ENCODE data around the gene NOTCH1.

The NOTCH1 gene

GRCh38 chr9:136476369-136477150, 69.3 kb downstream of the NOTCH1 start:
- Histone ChIP-seq H3K4me1 (ENCODE audit: control insufficient read depth, insufficient read depth, low read length) (peaks cover 2% of the 10 kb centered on the region), H3K36me3 (ENCODE audit: control insufficient read depth, insufficient read depth, low read length) (peaks cover 39% of the 10 kb centered on the region), H3K27ac (ENCODE audit: low read depth, low read length) (no peak overlapping the region), H3K27me3 (ENCODE audit: control insufficient read depth, insufficient read depth, low read length) (no peaks in the 10 kb centered on the region), H3K4me3 (ENCODE audit: low read length) (no peak overlapping the region), H3K9ac (ENCODE audit: low read length) (no peak overlapping the region)

DNA sequence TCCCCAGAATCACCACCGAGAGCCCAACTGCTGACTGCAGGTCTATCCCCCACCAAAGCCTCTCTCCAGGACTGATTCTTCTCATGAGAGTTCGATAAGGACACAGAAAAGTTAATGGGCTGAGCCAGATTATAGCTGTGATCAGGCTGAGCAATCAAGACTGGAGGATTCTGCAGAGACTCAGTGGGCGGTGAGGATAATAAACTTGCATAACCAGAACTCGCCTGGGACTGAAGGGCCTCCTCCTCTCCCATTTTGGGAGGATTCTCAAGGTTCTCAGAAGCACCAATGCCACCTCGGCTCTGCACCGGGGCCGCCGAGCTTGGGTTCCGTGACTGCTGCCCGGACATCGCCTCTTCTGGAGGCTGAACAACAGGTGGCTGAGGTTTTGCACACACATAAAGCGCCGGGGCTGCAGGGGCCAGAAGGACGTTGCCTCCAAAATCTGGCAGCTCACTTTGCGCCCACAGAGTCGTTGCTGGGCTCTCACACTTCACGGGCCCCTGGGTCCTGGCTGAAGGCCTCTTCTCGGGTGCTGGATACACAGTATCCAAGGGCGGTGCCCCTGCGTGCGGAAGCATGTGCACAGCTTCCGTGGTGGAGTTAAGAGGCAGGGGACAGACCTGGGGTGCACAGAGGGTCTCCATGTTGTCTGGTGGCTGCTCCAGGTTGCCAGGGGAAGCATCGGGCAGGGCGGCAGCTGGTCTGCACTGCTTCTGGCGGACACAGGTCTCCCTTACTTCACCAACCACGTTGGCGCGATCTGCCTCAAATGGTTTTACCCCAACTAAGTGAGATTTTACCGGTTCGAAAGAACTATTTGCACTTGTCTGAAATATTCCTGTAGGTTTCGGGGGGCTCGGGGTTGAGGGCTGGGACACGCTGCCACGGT, 70.6 kb downstream of the NOTCH1 start:
- Histone ChIP-seq H3K27ac (ENCODE audit: low read depth, low read length) (no peak overlapping the region), H3K4me3 (ENCODE audit: low read length) (no peak overlapping the region), H3K27me3 (ENCODE audit: control insufficient read depth, insufficient read depth, low read length) (no peaks in the 10 kb centered on the region), H3K9ac (ENCODE audit: low read length) (no peak overlapping the region), H3K36me3 (ENCODE audit: control insufficient read depth, insufficient read depth, low read length) (peaks cover 47% of the 10 kb centered on the region), H3K4me1 (ENCODE audit: control insufficient read depth, insufficient read depth, low read length) (no peaks in the 10 kb centered on the region)

DNA sequence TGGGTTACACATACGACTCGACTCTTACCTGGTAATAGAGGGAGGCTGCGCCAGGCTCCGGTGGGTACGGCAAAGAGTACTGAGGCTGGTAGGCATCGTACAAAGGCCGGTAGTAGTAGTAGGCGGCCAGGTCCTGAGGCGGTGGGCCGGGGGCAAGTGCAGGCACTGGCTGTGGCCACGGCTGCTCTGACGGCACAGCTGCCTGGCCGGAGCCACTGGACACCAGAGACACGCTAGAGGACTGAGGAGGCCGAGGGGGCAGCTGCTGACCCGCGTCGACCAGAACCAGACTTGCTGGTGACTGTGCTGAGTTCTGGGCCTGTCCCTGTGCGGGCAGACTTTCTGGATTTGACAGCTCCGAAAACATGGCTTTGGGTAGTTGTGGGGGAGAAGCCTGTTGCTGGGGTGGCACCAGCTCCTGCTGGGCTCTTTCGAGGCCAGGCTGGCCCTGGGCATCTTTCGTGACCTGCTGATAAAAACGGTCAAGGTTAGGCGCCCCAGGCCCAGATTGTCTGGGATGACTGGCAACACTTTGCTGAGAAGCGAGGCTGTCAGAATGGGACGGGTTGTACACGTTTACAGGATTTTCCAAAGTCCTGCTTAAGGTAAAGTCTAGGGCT, 71.7 kb downstream of the NOTCH1 start:
- Histone ChIP-seq H3K4me1 (ENCODE audit: control insufficient read depth, insufficient read depth, low read length) (no peaks in the 10 kb centered on the region), H3K4me3 (ENCODE audit: low read length) (no peak overlapping the region), H3K9ac (ENCODE audit: low read length) (no peak overlapping the region), H3K27ac (ENCODE audit: low read depth, low read length) (no peak overlapping the region), H3K27me3 (ENCODE audit: control insufficient read depth, insufficient read depth, low read length) (no peaks in the 10 kb centered on the region), H3K36me3 (ENCODE audit: control insufficient read depth, insufficient read depth, low read length) (peaks cover 52% of the 10 kb centered on the region)

GRCh38 chr9:136473354-136473721, 72.5 kb downstream of the NOTCH1 start:
- no peaks in the 10 kb centered on the region for H3K4me1 ChIP-seq (ENCODE audit: control insufficient read depth, insufficient read depth, low read length)
- no peak overlapping the region for H3K9ac ChIP-seq (ENCODE audit: low read length)
- peaks cover 53% of the 10 kb centered on the region for H3K36me3 ChIP-seq (ENCODE audit: control insufficient read depth, insufficient read depth, low read length)
- H3K27ac ChIP-seq (ENCODE audit: low read depth, low read length): no peak overlapping the region
- H3K4me3 ChIP-seq (ENCODE audit: low read length): no peak overlapping the region
- no peaks in the 10 kb centered on the region for H3K27me3 ChIP-seq (ENCODE audit: control insufficient read depth, insufficient read depth, low read length)

GRCh38 chr9:136472640-136473353, 73.1 kb downstream of the NOTCH1 start:
- Histone ChIP-seq H3K4me3 (ENCODE audit: low read length) (no peak overlapping the region), H3K4me1 (ENCODE audit: control insufficient read depth, insufficient read depth, low read length) (no peaks in the 10 kb centered on the region), H3K27me3 (ENCODE audit: control insufficient read depth, insufficient read depth, low read length) (no peaks in the 10 kb centered on the region), H3K36me3 (ENCODE audit: control insufficient read depth, insufficient read depth, low read length) (peaks cover 55% of the 10 kb centered on the region), H3K9ac (ENCODE audit: low read length) (no peak overlapping the region), H3K27ac (ENCODE audit: low read depth, low read length) (no peak overlapping the region)

- H3K4me3 ChIP-seq (ENCODE audit: low read length): no peak overlapping the region
- no peaks in the 10 kb centered on the region for H3K4me1 ChIP-seq (ENCODE audit: control insufficient read depth, insufficient read depth, low read length)
- H3K27me3 ChIP-seq (ENCODE audit: control insufficient read depth, insufficient read depth, low read length): no peaks in the 10 kb centered on the region
- peaks cover 50% of the 10 kb centered on the region for H3K36me3 ChIP-seq (ENCODE audit: control insufficient read depth, insufficient read depth, low read length)
- no peak overlapping the region for H3K27ac ChIP-seq (ENCODE audit: low read depth, low read length)
- no peak overlapping the region for H3K9ac ChIP-seq (ENCODE audit: low read length)
These were observed 73.9 kb downstream of the NOTCH1 start for GRCh38 chr9:136471802-136472487.

- H3K9ac ChIP-seq (ENCODE audit: low read length): no peak overlapping the region
- H3K4me3 ChIP-seq (ENCODE audit: low read length): no peak overlapping the region
- H3K27ac ChIP-seq (ENCODE audit: low read depth, low read length): no peak overlapping the region
- H3K36me3 ChIP-seq (ENCODE audit: control insufficient read depth, insufficient read depth, low read length): peaks cover 47% of the 10 kb centered on the region
- H3K4me1 ChIP-seq (ENCODE audit: control insufficient read depth, insufficient read depth, low read length): no peaks in the 10 kb centered on the region
- H3K27me3 ChIP-seq (ENCODE audit: control insufficient read depth, insufficient read depth, low read length): no peaks in the 10 kb centered on the region
These were observed 74.9 kb downstream of the NOTCH1 start for GRCh38 chr9:136470792-136471469.

GRCh38 chr9:136470356-136470755, 75.5 kb downstream of the NOTCH1 start:
- Histone ChIP-seq H3K36me3 (ENCODE audit: control insufficient read depth, insufficient read depth, low read length) (peaks cover 47% of the 10 kb centered on the region), H3K27ac (ENCODE audit: low read depth, low read length) (no peak overlapping the region), H3K4me3 (ENCODE audit: low read length) (no peak overlapping the region), H3K9ac (ENCODE audit: low read length) (no peak overlapping the region), H3K4me1 (ENCODE audit: control insufficient read depth, insufficient read depth, low read length) (no peaks in the 10 kb centered on the region), H3K27me3 (ENCODE audit: control insufficient read depth, insufficient read depth, low read length) (no peaks in the 10 kb centered on the region)

DNA sequence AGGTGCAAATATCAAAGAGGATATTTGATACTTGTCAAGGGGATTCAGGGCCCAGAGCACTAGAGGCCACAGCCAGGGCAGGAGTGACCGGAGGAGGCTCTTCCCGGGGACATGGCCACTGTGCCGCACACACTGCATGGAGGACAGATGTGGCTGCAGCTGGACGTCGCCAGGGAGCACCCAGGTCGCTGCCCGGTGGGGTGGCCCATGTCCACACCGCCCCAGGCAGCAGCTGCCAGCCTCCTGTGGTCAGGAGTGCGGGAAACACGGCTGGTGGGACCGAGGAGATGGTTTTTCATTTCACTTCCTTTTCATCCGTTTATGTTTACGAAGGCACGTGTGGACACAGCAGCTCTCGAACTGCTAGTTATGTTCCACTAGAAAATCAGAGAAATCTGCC, 78.1 kb downstream of the NOTCH1 start:
- H3K9ac ChIP-seq (ENCODE audit: low read length): no peak overlapping the region
- no peak overlapping the region for H3K4me3 ChIP-seq (ENCODE audit: low read length)
- H3K27ac ChIP-seq (ENCODE audit: low read depth, low read length): no peak overlapping the region
- no peaks in the 10 kb centered on the region for H3K4me1 ChIP-seq (ENCODE audit: control insufficient read depth, insufficient read depth, low read length)
- no peaks in the 10 kb centered on the region for H3K27me3 ChIP-seq (ENCODE audit: control insufficient read depth, insufficient read depth, low read length)
- H3K36me3 ChIP-seq (ENCODE audit: control insufficient read depth, insufficient read depth, low read length): peaks cover 47% of the 10 kb centered on the region

DNA sequence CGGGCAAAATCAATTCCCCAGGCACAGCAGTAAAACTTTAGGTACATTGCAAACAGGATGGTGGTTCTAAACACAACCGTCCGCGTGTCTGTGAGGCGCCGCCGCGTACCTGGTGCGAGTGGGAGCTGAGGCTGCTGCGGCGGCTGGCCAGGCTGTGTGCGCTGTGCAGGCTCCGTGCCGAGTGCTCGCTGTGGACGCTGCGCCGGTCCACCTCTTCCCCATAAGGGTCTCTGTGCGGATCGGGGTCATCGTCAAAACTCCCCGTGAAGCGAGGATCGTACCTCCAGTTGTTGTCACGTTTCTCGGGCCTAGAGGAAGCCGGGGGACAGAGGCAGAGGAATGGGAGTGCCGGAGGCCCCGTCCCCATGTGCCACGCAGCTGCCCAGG, 79.7 kb downstream of the NOTCH1 start:
- Histone ChIP-seq H3K36me3 (ENCODE audit: control insufficient read depth, insufficient read depth, low read length) (peaks cover 55% of the 10 kb centered on the region), H3K27ac (ENCODE audit: low read depth, low read length) (no peak overlapping the region), H3K4me1 (ENCODE audit: control insufficient read depth, insufficient read depth, low read length) (no peaks in the 10 kb centered on the region), H3K4me3 (ENCODE audit: low read length) (no peak overlapping the region), H3K27me3 (ENCODE audit: control insufficient read depth, insufficient read depth, low read length) (no peaks in the 10 kb centered on the region), H3K9ac (ENCODE audit: low read length) (no peak overlapping the region)

GRCh38 chr9:136465500-136466154, 80.2 kb downstream of the NOTCH1 start:
- Histone ChIP-seq H3K27ac (ENCODE audit: low read depth, low read length) (no peak overlapping the region), H3K4me1 (ENCODE audit: control insufficient read depth, insufficient read depth, low read length) (no peaks in the 10 kb centered on the region), H3K9ac (ENCODE audit: low read length) (no peak overlapping the region), H3K36me3 (ENCODE audit: control insufficient read depth, insufficient read depth, low read length) (peaks cover 53% of the 10 kb centered on the region), H3K27me3 (ENCODE audit: control insufficient read depth, insufficient read depth, low read length) (no peaks in the 10 kb centered on the region), H3K4me3 (ENCODE audit: low read length) (no peak overlapping the region)
